Measurements from ENCODE around the gene TMIGD1. TPM values are rescaled to one million over a fixed set of nuclear protein-coding genes. Genes with fewer than 3 reads are reported as not detected.

The TMIGD1 gene
- total and polyA plus RNA-seq, 2 experiments from 2014 or later, result not detected

GRCh38 chr17:30273373-30273772, 60.5 kb downstream of the TMIGD1 start (continued):
- TF ChIP-seq ZNF462 (CRISPR knock-in tag; IDR thresholded peaks at IDR 0.05) (no peak), ETS1 (IDR thresholded peaks at IDR 0.05) (no peak), EZH2phosphoT487 (IDR thresholded peaks at IDR 0.05; ENCODE audit: unreplicated experiment) (no peak), ZNF331 (CRISPR knock-in tag; IDR thresholded peaks at IDR 0.05; ENCODE audit: low read depth) (no peak), NANOG (IDR thresholded peaks at IDR 0.05; ENCODE audit: borderline replicate concordance) (no peak)

- Histone ChIP-seq H3F3A (replicated peaks; ENCODE audit: low read depth) (no peaks in the 10 kb centered on the region), H3K4me3 (no peak overlapping the region), H2AFZ (no peak overlapping the region), H3K9me2 (ENCODE audit: insufficient read depth) (no peaks in the 10 kb centered on the region), H3K4me1 (ENCODE audit: insufficient read depth) (no peaks in the 10 kb centered on the region), H3K4me2 (no peak overlapping the region), H4K20me1 (replicated peaks; ENCODE audit: insufficient read depth) (no peaks in the 10 kb centered on the region; the same call in 1 of the 2 replicates), H3K79me2 (replicated peaks; ENCODE audit: insufficient read depth) (no peaks in the 10 kb centered on the region), H3K27me3 (ENCODE audit: insufficient read depth) (no peaks in the 10 kb centered on the region), H3K27ac (ENCODE audit: low read depth) (no peak overlapping the region), H3K36me3 (ENCODE audit: insufficient read depth) (peaks cover 29% of the 10 kb centered on the region)
- peaks cover 3% of the 10 kb centered on the region; the same call in 2 of the 3 replicates for H3K4me1 Mint-ChIP-seq
- ATAC-seq (no peak), DNase-seq (ENCODE audit: low spot score) (no peak)
- H3K36me3 Mint-ChIP-seq (ENCODE audit: low read depth), result peaks cover 53% of the 10 kb centered on the region
- TF ChIP-seq ZNF331 (CRISPR knock-in tag; IDR thresholded peaks at IDR 0.05; ENCODE audit: low read depth) (no peak), EZH2 (IDR thresholded peaks at IDR 0.05; ENCODE audit: low read depth, unreplicated experiment) (no peak), JUNB (IDR thresholded peaks at IDR 0.05; ENCODE audit: unreplicated experiment) (no peak), REST (IDR thresholded peaks at IDR 0.05; ENCODE audit: unreplicated experiment) (no peak), EZH2phosphoT487 (IDR thresholded peaks at IDR 0.05; ENCODE audit: unreplicated experiment) (no peak), CREB1 (CRISPR knock-in tag; IDR thresholded peaks at IDR 0.05; ENCODE audit: low read depth) (no peak), ETS1 (IDR thresholded peaks at IDR 0.05) (no peak), STAT1 (IDR thresholded peaks at IDR 0.05; ENCODE audit: unreplicated experiment) (no peak)
- no peak overlapping the region for H3K4me3 Mint-ChIP-seq
- no peaks in the 10 kb centered on the region for H3K27me3 Mint-ChIP-seq (ENCODE audit: insufficient read depth, low read depth, poor library complexity)
- H3K27ac Mint-ChIP-seq, result no peak overlapping the region
- H3K9me3 Mint-ChIP-seq, result no peaks in the 10 kb centered on the region
Observed at GRCh38 chr17:30271102-30271501, 62.8 kb downstream of the TMIGD1 start.

All from GM23338 (cell line).